Pancreas (tissue), 10 donors: ENCODE measurements around the gene PHF12. TPM values are rescaled to one million over a fixed set of nuclear protein-coding genes. Genes with fewer than 3 reads are reported as not detected.

Source experiments
- ATAC-seq, 4 donors: fragments of 200-7000 bp; cut with Tn5 transposase; one replicate each; pipeline versions ENCODE4 v1.8.0 to v1.9.1; 2020; ENCODE audit warnings: mild to moderate bottlenecking in 4 of 4, moderate library complexity in 4 of 4
- DNase-seq, 6 donors: peaks; one replicate each; pipeline ENCODE4 v3.0.0-alpha.2; 2020
- FAIRE-seq: peaks from 2 replicates; lab custom pipeline; 2012; peaks lifted over from hg19 to GRCh38; lab: Jason Lieb, UNC
- H3K27ac ChIP-seq, 4 donors: fragments of 200-600 bp; sonication (generic); 1 replicate in 3 of 4; 2 replicates in 1 of 4; pipeline versions ENCODE4 v1.5.0 to v1.8.0; 2020
- H3K27me3 ChIP-seq, 4 donors: fragments of 200-600 bp; one replicate each; pipeline ENCODE4 v1.8.0; 2021
- H3K36me3 ChIP-seq, 3 donors: fragments of 200-600 bp; sonication (generic) in 1 of 3; one replicate each; pipeline versions ENCODE4 v1.5.0 to v1.8.0; 2020 to 2021
- H3K4me1 ChIP-seq, 3 donors: fragments of 200-600 bp; one replicate each; pipeline ENCODE4 v1.8.0; 2021
- H3K4me3 ChIP-seq, 4 donors: fragments of 200-600 bp; sonication (generic) in 2 of 4; one replicate each; pipeline versions ENCODE4 v1.5.0 to v1.8.0; 2020 to 2021
- H3K9me3 ChIP-seq, 4 donors: fragments of 200-600 bp; one replicate each; pipeline ENCODE4 v1.8.0; 2021
- WGBS, 2 donors: extraction: QIAGEN DNeasy Blood & Tissue Kit; methylation state at CpG; one replicate each; pipeline ENCODE4 v1.1.7; 2013; 5-methylcytosine and 5-hydroxymethylcytosine counted together
- intact Hi-C, 3 donors: fragments of 100-400 bp; cut with DNase I; formaldehyde crosslinking; loops; one replicate each; pipeline versions ENCODE4 v1.11.1 to v1.14.2; 2022
- polyA plus RNA-seq, 2 donors: library from polyadenylated mRNA; stranded (reverse); fragments of 200-250 nt; gene quantifications; one replicate each; pipeline ENCODE4 v1.2.3, GENCODE V29; 2013
- total RNA-seq, 6 donors: library from RNA; stranded (reverse); fragmentation: NEBNext Ultra II Directional in 4 of 6; extraction: Animal tissue kit (Norgen Biotek cat#: 25700) in 4 of 6; gene quantifications; one replicate each; pipeline versions ENCODE4 v1.2.1 to v1.2.4, GENCODE V29; 2021 to 2023
- TF ChIP-seq, protein P1 (sequence below), 4 donors: fragments of 200-600 bp; sonication (generic) in 3 of 4; IDR thresholded peaks; one replicate each; pipeline versions ENCODE4 v1.5.0 to v1.8.0; 2021; ENCODE audit warnings: antibody characterized with exemption in 4 of 4
- donor health status: healthy with polysubstance abuse.
- donor health status: DM: no; HTN: no; CAD: no; lungs with moderate emphysema.
- donor health status: DM: no; HTN: no; CAD: no.
- donor health status: control.
- donor health status: control.
- donor health status: Bipolar disorder and iron deficiency.
- donor health status: DM: yes; HTN: yes; CAD: no.
- donor health status: DM: no; HTN: no; CAD: no.
- donor health status: DM: no; HTN: no; CAD: no.
- donor health status: DM: yes; HTN: yes; CAD: no.

PHF12 gene
- total and polyA plus RNA-seq, 8 donors, result 19.9 to 31.6 (median 25.6) TPM

DNA sequence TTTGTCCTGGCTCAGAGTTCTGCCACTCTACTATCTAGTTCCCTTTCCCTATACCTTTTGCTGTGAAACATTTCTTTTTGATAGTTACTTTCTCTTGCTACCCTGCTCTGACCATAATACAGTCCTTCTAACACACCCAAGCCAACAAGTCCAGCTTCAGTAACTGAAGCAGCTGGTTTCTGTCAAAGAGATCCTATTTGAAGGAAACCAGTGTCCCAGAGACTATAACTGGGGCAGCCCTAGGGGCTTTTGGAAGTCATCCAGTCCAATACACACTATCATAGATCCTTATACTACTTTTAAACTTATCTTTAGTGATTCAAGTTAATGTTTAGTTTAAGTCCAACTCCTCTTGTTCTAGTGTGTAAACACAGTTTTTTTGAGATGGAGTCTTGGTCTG lies 31.1 kb downstream of the PHF12 start:
- no peak overlapping the region for H3K4me3 ChIP-seq

DNA sequence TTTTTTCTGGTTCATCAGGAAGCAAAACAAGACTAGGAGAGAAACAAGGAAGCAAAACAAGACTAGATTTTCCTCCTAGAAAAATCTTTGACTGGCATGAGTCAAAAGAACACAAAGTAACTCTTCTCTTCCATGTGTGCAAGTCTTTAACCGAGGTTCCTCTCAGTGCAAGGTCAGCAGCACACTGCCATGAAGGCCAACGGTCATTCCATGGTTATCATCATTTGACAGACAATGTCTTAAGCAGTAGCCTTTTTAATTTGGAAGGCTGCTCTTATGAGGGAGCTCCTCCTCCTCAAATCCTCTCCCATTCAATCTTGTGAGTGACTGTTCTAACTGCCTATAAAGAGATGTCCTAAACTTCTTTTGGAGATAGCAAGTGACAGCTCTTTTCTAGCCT lies 33.0 kb downstream of the PHF12 start:
- DNase-seq (no peak), ATAC-seq (no peak)

More for the DNA sequence above, 31.1 kb downstream of the PHF12 start:
- Histone ChIP-seq H3K9me3 (no peaks in the 10 kb centered on the region), H3K27me3 (no peaks in the 10 kb centered on the region), H3K36me3 (peaks cover 8 to 94% (median 52%) of the 10 kb centered on the region in 3 donors), H3K27ac (no peak overlapping the region), H3K4me1 (no peaks in the 10 kb centered on the region)
- ATAC-seq (no peak), FAIRE-seq (no peak), DNase-seq (no peak)
- intact Hi-C loops, result no loop called here
- TF ChIP-seq, protein P1, sequence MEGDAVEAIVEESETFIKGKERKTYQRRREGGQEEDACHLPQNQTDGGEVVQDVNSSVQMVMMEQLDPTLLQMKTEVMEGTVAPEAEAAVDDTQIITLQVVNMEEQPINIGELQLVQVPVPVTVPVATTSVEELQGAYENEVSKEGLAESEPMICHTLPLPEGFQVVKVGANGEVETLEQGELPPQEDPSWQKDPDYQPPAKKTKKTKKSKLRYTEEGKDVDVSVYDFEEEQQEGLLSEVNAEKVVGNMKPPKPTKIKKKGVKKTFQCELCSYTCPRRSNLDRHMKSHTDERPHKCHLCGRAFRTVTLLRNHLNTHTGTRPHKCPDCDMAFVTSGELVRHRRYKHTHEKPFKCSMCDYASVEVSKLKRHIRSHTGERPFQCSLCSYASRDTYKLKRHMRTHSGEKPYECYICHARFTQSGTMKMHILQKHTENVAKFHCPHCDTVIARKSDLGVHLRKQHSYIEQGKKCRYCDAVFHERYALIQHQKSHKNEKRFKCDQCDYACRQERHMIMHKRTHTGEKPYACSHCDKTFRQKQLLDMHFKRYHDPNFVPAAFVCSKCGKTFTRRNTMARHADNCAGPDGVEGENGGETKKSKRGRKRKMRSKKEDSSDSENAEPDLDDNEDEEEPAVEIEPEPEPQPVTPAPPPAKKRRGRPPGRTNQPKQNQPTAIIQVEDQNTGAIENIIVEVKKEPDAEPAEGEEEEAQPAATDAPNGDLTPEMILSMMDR (IDR thresholded peaks at IDR 0.05), result no peak

DNA sequence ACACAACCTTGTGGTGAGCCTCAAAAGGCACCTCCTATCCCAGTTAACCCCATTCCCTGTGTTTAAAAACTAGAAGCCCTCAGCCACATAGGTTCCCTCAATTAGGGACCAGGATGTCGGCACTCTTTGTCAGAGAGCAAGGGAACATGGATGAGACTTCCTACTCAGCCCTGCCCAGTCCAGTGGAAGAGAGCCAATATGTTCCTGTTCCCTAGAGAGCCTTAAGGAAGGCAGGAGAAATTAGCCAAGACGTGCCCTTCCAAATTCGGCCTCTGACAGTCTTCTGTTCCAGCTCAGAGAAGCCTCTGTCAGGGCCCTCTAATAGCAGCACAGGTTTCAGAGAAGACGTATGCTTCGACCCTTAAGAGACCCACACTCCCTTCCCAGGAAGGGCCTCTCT lies 33.9 kb downstream of the PHF12 start:
- Histone ChIP-seq H3K36me3 (peaks cover 8 to 98% (median 72%) of the 10 kb centered on the region in 3 donors), H3K27ac (no peak overlapping the region), H3K27me3 (no peaks in the 10 kb centered on the region), H3K4me3 (no peak overlapping the region), H3K9me3 (no peaks in the 10 kb centered on the region), H3K4me1 (peaks cover 0 to 1% (median 0%) of the 10 kb centered on the region in 3 donors)
- DNase-seq (no peak), ATAC-seq (no peak), FAIRE-seq (no peak)
- intact Hi-C loops, result loop anchor here in 1 of 3 donors (10.0 kb wide), 1 partner anchor 253 kb away; the partner anchor contains the start of genes SDF2 and SUPT6H
- TF ChIP-seq, protein P1 (IDR thresholded peaks at IDR 0.05), result no peak
- 79 to 89% methylated on average over 5 of the region's 5 CpGs for WGBS, 2 donors

More for the DNA sequence above, 33.0 kb downstream of the PHF12 start:
- 50 to 62% methylated on average over 2 of the region's 2 CpGs for WGBS, 2 donors
- intact Hi-C loops, result loop anchor here in 1 of 3 donors (10.0 kb wide), 1 partner anchor 253 kb away; the partner anchor contains the start of genes SDF2 and SUPT6H
- Histone ChIP-seq H3K4me1 (no peaks in the 10 kb centered on the region), H3K4me3 (no peak overlapping the region), H3K36me3 (peaks cover 8 to 96% (median 66%) of the 10 kb centered on the region in 3 donors), H3K27me3 (no peaks in the 10 kb centered on the region), H3K9me3 (no peaks in the 10 kb centered on the region), H3K27ac (no peak overlapping the region)
- TF ChIP-seq, protein P1 (IDR thresholded peaks at IDR 0.05), result no peak
- no peak for FAIRE-seq

DNA sequence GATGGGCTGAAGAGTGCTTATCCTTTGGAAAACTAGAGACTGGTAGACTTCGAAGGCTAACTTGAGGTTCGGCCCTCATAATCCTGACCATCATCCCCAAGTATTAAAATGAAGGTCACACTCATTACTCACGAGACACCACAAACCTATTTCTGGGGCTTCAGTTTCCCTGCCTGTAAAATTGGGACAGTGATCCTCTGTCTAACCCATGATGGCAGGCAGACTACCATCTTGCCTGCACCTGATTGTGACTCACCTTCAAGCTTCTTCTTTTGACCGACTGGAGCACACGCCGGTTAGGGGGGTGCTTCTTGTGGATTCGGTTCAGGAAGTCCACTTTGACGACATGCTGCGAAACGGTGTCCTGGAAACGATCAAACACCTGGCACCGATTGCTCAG lies 34.3 kb downstream of the PHF12 start:
- H3K4me1 ChIP-seq, result peaks cover 0 to 5% (median 0%) of the 10 kb centered on the region in 3 donors
- ATAC-seq, result no peak
- intact Hi-C loops, result loop anchor here in 1 of 3 donors (10.0 kb wide), 1 partner anchor 252 kb away; the partner anchor contains the start of genes SDF2 and SUPT6H
- TF ChIP-seq, protein P1 (IDR thresholded peaks at IDR 0.05), result no peak
- no peak for FAIRE-seq
- WGBS, 2 donors, result 84 to 91% methylated on average over 12 of the region's 12 CpGs
- no peak overlapping the region for H3K27ac ChIP-seq
- H3K9me3 ChIP-seq, result no peaks in the 10 kb centered on the region
- H3K36me3 ChIP-seq, result peaks cover 8 to 98% (median 73%) of the 10 kb centered on the region in 3 donors
- H3K27me3 ChIP-seq, result no peaks in the 10 kb centered on the region
- no peak overlapping the region for H3K4me3 ChIP-seq
- DNase-seq, result no peak

DNA sequence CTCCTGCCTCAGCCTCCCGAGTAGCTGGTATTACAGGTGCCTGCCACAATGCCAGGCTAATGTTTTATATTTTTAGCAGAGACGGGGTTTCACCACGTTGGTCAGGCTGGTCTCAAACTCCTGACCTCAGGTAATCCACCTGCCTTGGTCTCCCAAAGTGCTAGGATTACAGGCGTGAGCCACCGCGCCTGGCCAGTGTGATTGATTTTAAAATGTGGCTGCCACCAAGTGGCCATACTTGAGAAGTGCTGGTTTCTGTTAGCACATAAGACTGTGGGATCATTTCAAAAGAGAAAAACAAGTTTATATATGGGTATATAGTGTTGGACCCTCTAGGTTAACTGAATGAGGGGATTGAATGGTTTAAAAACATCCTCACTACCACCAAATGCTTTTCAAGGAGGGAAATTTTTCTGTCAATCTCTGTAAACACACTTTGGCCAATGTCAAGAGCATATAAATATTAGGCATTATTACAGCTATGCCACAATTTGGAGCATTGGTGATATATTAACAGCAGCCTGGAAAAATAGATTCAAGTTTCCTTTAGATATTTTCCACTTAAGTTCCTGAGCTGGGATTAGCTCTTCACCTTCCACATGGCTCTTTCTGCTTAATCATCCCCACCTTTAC lies 34.9 kb downstream of the PHF12 start:
- Histone ChIP-seq H3K27me3 (no peaks in the 10 kb centered on the region), H3K36me3 (peaks cover 8 to 98% (median 77%) of the 10 kb centered on the region in 3 donors), H3K4me1 (peaks cover 0 to 5% (median 0%) of the 10 kb centered on the region in 3 donors), H3K9me3 (no peaks in the 10 kb centered on the region), H3K27ac (no peak overlapping the region), H3K4me3 (no peak overlapping the region)
- peak; percentile 59 to 85 (median 85) for ATAC-seq
- WGBS, 2 donors, result 40 to 44% methylated on average over 6 of the region's 6 CpGs
- FAIRE-seq, result no peak
- DNase-seq, result peak in 1 of 6 donors; percentile 52
- TF ChIP-seq, protein P1 (IDR thresholded peaks at IDR 0.05), result peak; percentile 33 to 57 (median 39)
- intact Hi-C loops, result loop anchor here in 1 of 3 donors (10.0 kb wide), 1 partner anchor 252 kb away; the partner anchor contains the start of genes SDF2 and SUPT6H
